ENCODE measurements around the gene HNRNPH2.

The HNRNPH2 gene

DNA sequence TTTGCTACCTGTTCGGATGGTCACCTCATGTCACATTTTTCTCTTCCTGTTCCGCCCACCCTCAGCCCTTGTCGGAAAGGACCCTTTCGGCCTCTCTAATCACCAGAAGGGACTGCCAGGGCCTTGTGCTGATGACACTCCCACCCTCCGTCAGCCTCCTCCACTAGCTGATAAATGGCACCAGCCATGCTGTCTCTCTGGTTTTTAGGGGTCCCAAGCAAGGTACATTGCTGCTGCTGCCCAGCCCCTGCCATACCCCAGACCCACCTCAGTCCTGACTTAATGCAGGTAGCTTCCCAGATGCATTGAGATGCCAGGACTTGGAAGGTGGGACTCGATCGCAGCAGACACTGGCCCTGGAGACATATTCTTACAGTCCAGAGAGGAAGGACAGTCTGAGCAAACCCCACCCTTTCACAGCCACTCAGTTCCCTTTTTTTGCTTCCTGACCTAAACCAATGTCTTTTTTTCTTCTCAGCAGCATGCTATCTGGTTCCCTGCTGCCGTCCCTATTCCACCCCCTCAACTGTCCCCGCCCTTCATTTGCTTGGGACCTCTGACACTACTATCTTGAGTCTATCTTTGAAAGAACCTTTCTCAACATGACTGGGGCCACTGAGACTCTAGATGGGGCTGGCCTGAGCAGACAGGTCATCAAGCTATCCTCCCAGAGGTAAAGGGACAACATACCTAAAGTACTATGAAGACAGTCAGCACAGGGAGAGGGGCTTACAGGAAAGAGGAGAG, 22.1 kb upstream of the HNRNPH2 start, which contains the start of gene BTK:
Gene BTK, minus strand, starts transcription at position 397 of the 747 bp plus-strand sequence. CDS start 10,907 bp downstream, outside the sequence.
- no peak within 1 kb of the TSS for H3K4me3 ChIP-seq (ENCODE audit: low read depth, low read length)
- no peak for DNase-seq (ENCODE audit: low read depth)
- TF ChIP-seq, protein P1, sequence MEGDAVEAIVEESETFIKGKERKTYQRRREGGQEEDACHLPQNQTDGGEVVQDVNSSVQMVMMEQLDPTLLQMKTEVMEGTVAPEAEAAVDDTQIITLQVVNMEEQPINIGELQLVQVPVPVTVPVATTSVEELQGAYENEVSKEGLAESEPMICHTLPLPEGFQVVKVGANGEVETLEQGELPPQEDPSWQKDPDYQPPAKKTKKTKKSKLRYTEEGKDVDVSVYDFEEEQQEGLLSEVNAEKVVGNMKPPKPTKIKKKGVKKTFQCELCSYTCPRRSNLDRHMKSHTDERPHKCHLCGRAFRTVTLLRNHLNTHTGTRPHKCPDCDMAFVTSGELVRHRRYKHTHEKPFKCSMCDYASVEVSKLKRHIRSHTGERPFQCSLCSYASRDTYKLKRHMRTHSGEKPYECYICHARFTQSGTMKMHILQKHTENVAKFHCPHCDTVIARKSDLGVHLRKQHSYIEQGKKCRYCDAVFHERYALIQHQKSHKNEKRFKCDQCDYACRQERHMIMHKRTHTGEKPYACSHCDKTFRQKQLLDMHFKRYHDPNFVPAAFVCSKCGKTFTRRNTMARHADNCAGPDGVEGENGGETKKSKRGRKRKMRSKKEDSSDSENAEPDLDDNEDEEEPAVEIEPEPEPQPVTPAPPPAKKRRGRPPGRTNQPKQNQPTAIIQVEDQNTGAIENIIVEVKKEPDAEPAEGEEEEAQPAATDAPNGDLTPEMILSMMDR (IDR thresholded peaks at IDR 0.05; ENCODE audit: control insufficient read depth, extremely low read depth, insufficient read depth): no peak

DNA sequence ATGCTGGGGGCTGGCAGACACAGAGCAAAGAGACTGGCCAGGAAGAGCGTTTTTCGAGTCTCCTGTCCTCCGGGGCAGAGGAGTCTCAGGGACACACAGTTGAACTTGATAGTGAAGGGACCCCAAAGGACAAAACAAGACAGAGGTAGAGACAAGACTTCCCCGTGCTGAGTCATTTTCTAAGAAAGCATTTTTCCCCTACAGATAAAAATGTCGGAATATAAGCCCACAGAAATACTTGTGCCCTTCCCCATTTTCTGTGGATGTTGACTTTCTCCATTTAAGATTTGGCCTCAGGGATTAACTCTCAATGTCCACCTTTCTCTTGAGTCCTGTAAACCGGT, 21.5 kb upstream of the HNRNPH2 start:
- TF ChIP-seq, protein P1 (IDR thresholded peaks at IDR 0.05; ENCODE audit: control insufficient read depth, extremely low read depth, insufficient read depth): no peak
- no peak for DNase-seq (ENCODE audit: low read depth)

DNA sequence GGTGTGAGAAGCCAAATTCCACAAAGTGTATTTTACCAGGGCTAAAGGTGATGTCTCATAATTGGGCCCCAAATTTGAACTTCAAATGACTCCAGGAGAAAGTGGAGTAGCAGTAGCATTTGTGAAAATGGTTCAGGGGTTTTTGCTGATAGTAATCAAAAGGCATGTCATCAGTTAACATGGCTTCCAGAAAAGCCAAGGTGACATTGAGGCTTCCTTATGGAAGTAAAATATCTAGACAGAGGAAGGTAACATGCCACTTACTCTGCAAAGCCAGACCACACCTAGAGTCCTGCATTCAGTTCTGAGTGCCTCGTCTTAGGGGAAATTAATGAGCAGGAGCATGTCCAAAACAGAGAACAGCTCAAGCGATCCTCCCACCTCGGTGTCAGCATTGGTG, 19.4 kb upstream of the HNRNPH2 start:
- TF ChIP-seq, protein P1 (IDR thresholded peaks at IDR 0.05; ENCODE audit: control insufficient read depth, extremely low read depth, insufficient read depth): no peak
- H3K4me3 ChIP-seq (ENCODE audit: low read depth, low read length): no peak overlapping the region
- DNase-seq (ENCODE audit: low read depth): no peak

More for the DNA sequence above, 21.5 kb upstream of the HNRNPH2 start:
- H3K4me3 ChIP-seq (ENCODE audit: low read depth, low read length): no peak overlapping the region

DNA sequence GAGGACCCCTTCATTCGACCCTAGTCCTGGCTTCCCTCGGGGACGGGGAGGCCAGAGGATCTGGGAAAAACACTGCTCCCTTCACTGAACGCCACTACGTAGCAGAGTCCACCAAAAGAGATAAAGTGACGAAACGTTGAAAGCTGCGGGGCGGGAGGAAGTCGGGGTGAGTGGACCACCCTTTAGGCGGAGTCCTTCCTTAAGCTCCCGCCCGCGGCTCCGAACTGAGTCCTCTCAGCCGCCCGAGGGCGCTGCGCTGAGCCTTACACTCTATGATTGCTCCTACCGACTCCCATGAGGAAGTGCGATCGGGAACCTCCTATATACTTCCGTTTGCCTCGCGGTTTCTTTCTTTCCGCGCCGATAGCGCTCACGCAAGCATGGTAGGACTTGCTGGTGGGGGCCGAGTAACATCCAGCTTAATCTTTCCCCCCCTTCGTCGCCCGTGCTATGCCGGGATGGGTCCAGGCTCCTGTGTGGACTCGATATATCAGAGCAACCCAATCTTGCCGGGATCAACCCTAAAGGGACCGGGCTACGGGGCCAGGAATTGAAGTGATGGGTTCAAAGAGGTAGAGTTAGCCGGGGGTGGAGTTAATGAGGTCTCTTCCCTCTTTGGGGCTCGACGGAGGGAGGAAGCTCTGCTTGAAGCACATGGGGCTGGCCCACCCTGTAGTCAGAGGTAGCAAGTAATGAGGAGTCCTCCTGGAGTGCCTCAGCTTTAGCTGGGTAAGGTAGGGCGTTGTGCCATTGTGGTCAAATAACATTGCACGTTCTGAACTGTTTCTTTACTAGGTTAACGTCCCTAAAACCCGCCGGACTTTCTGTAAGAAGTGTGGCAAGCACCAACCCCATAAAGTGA, 17.1 kb upstream of the HNRNPH2 start, which contains the start of gene RPL36A:
Gene RPL36A, plus strand, starts transcription at position 348 of the 862 bp plus-strand sequence. Its CDS starts 33 bp downstream, at position 381.
- peak within 1 kb of the TSS; percentile 75 for H3K4me3 ChIP-seq (ENCODE audit: low read depth, low read length)
- peak; percentile 72 for DNase-seq (ENCODE audit: low read depth)
- TF ChIP-seq, protein P1 (IDR thresholded peaks at IDR 0.05; ENCODE audit: control insufficient read depth, extremely low read depth, insufficient read depth): peak; percentile 56

DNA sequence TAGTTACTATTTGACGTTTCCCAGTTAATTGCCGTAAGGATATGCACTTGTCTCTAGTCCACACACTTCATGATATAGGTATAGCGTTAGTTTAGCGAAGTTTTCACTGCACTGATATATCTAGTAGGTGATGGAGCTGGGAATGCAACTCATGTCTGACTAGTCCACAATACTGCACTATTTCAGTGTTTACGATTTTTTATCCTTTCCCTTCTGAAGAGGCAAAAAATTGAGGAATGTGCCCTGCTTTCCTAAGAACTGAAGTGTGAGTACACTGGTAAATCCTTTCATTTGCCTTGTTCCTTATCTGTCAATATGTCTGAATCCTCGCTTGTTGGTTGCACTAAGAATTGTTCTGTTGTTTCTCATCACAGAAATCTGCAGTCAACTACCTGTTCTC, 16.2 kb upstream of the HNRNPH2 start:
- no peak for DNase-seq (ENCODE audit: low read depth)
- H3K4me3 ChIP-seq (ENCODE audit: low read depth, low read length): peak overlapping the region; percentile 75
- TF ChIP-seq, protein P1 (IDR thresholded peaks at IDR 0.05; ENCODE audit: control insufficient read depth, extremely low read depth, insufficient read depth): no peak

DNA sequence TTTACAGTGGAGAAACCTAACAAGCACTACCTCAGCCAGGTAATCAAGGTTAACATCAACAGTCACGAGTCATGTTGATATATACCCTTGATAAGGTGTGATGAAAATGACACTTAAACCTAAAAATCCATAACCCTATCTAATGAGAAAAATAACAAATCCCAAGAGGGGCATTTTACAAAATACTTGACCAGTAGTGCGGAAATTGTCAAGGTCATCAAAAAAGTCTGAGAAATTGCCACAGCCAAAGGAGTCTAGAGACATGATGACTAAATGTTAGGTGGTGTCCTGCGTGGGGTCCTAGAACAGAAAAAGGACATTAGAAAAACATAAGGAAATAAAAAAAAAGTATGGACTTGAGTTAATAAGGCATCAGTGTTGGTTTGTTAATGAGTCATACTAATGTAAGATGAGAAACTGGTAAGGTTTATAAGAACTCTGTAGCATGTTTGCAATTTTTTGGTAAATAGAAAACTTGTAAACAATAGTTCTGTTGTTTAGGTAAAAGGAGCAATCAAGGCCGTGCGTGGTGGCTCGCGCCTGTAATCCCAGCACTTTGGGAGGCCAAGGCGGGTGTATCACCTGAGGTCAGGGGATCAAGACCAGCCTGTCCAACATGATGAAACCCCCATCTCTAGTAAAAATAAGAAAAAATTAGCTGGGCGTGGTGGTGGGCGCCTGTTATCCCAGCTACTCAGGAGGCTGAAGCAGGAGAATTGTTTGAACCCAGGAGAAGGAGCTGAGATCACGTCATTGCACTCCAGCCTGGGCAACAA, 14.3 kb upstream of the HNRNPH2 start:
- TF ChIP-seq, protein P1 (IDR thresholded peaks at IDR 0.05; ENCODE audit: control insufficient read depth, extremely low read depth, insufficient read depth): no peak
- DNase-seq (ENCODE audit: low read depth): no peak
- H3K4me3 ChIP-seq (ENCODE audit: low read depth, low read length): no peak overlapping the region
